HTR-8/SVneo (cell line): ENCODE results near the gene TPPP2.
"Not testable (repeated sequence)": the region's sequence is repeated elsewhere in the genome, so short reads cannot be mapped to it uniquely, and the experiment has no call there.

Source experiments
- DNase-seq: peaks from one replicate; pipeline ENCODE4 v3.0.0; 2011; ENCODE audit warnings: low spot score, mixed read lengths; ENCODE audit not compliant: insufficient read length
- FAIRE-seq: peaks from 2 replicates; lab custom pipeline; 2011; peaks lifted over from hg19 to GRCh38; lab: Jason Lieb, UNC

The TPPP2 gene

GRCh38 chr14:21029917-21030316 lies at the start of gene TPPP2:
Gene TPPP2, plus strand, starts transcription at chr14:21030217. Its CDS starts 365 bp downstream, at chr14:21030582.
- FAIRE-seq (no peak), DNase-seq (no peak)

- DNase-seq (no peak), FAIRE-seq (no peak)
These were observed 49.1 kb upstream of the TPPP2 start for GRCh38 chr14:20980906-20981305.

- no peak for DNase-seq
- no peak for FAIRE-seq
These were observed 47.2 kb upstream of the TPPP2 start for GRCh38 chr14:20982646-20983369.

- not testable (repeated sequence) for DNase-seq, FAIRE-seq
These were observed 44.4 kb upstream of the TPPP2 start for GRCh38 chr14:20985650-20986049.

GRCh38 chr14:20986811-20987210 lies 43.2 kb upstream of the TPPP2 start:
- FAIRE-seq (no peak), DNase-seq (peak; percentile 72)

GRCh38 chr14:20988717-20989470 lies 41.1 kb upstream of the TPPP2 start:
- DNase-seq: no peak
- no peak for FAIRE-seq

GRCh38 chr14:20989471-20989786 lies 40.6 kb upstream of the TPPP2 start:
- FAIRE-seq: no peak
- DNase-seq: no peak

GRCh38 chr14:20989787-20990600 lies 40.0 kb upstream of the TPPP2 start, which contains the start of gene METTL17:
Gene METTL17, plus strand, starts transcription at chr14:20989980. Its CDS starts 23 bp downstream, at chr14:20990003.
- DNase-seq (peak; percentile 91), FAIRE-seq (no peak)

- no peak for DNase-seq
- FAIRE-seq: no peak
These were observed 33.5 kb upstream of the TPPP2 start for GRCh38 chr14:20996521-20996920.

- DNase-seq (no peak), FAIRE-seq (no peak)
These were observed 32.9 kb upstream of the TPPP2 start for GRCh38 chr14:20997115-20997514.

- DNase-seq (no peak), FAIRE-seq (no peak)
These were observed 32.5 kb upstream of the TPPP2 start for GRCh38 chr14:20997564-20997963.

- FAIRE-seq: no peak
- DNase-seq: no peak
These were observed 31.9 kb upstream of the TPPP2 start for GRCh38 chr14:20998139-20998538.

GRCh38 chr14:20998674-20999366 lies 31.2 kb upstream of the TPPP2 start, which contains the start of gene SLC39A2:
Gene SLC39A2, plus strand, starts transcription at chr14:20999293. Its CDS starts 154 bp downstream, at chr14:20999447.
- no peak for FAIRE-seq
- no peak for DNase-seq

- FAIRE-seq (no peak), DNase-seq (no peak)
These were observed 30.4 kb upstream of the TPPP2 start for GRCh38 chr14:20999591-20999990.

- DNase-seq: no peak
- FAIRE-seq: no peak
These were observed 28.8 kb upstream of the TPPP2 start for GRCh38 chr14:21001218-21001617.

- no peak for FAIRE-seq
- DNase-seq: no peak
These were observed 26.1 kb upstream of the TPPP2 start for GRCh38 chr14:21003788-21004346.

- not testable (repeated sequence) for FAIRE-seq, DNase-seq
These were observed 20.3 kb upstream of the TPPP2 start for GRCh38 chr14:21009721-21010120.

- FAIRE-seq: no peak
These were observed 18.9 kb upstream of the TPPP2 start for GRCh38 chr14:21011136-21011535.

GRCh38 chr14:21014761-21015190 lies 15.2 kb upstream of the TPPP2 start:
- FAIRE-seq: no peak
- peak; percentile 67 for DNase-seq

More at GRCh38 chr14:21011136-21011535, 18.9 kb upstream of the TPPP2 start:
- DNase-seq: no peak

- FAIRE-seq (no peak), DNase-seq (no peak)
These were observed 14.7 kb upstream of the TPPP2 start for GRCh38 chr14:21015312-21015711.
